C4-2B (cell line): ENCODE measurements around the gene ZNF516.

ENCODE experiments used
- H3K27ac ChIP-seq: fragments of 450-650 bp; 2 replicates; pipeline ENCODE4 v1.5.1; 2017
- ZFX ChIP-seq: fragments of 450-650 bp; IDR thresholded peaks from 2 replicates; pipeline ENCODE4 v1.6.1; 2017
- TF ChIP-seq, protein P1 (sequence below): fragments of 450-650 bp; conservative IDR thresholded peaks from 2 replicates; pipeline ENCODE4 v1.5.1; 2017; ENCODE audit warnings: mild to moderate bottlenecking

ZNF516 gene

DNA sequence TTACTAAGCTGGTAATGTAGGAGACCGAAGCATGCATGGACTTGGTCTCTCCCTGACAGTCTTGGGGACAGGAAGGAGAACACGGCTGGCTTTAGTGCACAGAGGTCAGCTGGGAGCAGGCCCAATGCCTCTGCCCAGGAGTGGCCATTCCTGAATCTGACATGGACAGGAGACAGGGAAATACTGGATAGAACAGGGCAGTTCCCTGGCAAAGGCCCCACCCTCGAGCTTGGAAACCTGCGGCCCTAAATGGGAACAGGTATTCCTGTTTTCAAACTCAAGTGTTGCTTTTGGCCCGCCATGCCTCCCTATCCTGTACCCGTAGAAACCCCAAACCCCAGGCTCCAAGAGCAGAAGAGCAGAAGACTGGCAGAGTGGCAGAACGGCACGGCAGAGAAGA, 107.4 kb downstream of the ZNF516 start:
- no peak for TF ChIP-seq ZFX
- TF ChIP-seq, protein P1, sequence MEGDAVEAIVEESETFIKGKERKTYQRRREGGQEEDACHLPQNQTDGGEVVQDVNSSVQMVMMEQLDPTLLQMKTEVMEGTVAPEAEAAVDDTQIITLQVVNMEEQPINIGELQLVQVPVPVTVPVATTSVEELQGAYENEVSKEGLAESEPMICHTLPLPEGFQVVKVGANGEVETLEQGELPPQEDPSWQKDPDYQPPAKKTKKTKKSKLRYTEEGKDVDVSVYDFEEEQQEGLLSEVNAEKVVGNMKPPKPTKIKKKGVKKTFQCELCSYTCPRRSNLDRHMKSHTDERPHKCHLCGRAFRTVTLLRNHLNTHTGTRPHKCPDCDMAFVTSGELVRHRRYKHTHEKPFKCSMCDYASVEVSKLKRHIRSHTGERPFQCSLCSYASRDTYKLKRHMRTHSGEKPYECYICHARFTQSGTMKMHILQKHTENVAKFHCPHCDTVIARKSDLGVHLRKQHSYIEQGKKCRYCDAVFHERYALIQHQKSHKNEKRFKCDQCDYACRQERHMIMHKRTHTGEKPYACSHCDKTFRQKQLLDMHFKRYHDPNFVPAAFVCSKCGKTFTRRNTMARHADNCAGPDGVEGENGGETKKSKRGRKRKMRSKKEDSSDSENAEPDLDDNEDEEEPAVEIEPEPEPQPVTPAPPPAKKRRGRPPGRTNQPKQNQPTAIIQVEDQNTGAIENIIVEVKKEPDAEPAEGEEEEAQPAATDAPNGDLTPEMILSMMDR = no peak
- no peak overlapping the region for H3K27ac ChIP-seq

DNA sequence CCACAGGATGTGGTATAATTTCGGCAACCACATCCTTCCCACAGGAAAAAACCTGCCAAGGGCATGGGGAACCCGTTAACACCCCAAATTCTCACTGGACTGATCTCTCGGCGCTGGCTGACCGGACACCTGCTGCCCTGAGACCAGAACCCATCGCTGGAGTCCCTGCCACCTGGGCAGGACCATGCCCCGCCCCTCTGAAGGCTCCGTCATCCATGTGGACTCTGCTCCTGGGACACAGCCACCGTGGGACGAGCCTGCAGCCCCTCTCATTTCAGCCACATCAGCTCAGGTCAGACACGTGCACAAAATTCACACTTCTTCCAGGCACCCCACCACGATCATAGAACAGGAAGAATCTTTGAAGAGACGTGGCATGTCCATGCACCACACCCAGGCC, 108.2 kb downstream of the ZNF516 start:
- H3K27ac ChIP-seq = no peak overlapping the region
- no peak for TF ChIP-seq ZFX
- TF ChIP-seq, protein P1 = no peak

DNA sequence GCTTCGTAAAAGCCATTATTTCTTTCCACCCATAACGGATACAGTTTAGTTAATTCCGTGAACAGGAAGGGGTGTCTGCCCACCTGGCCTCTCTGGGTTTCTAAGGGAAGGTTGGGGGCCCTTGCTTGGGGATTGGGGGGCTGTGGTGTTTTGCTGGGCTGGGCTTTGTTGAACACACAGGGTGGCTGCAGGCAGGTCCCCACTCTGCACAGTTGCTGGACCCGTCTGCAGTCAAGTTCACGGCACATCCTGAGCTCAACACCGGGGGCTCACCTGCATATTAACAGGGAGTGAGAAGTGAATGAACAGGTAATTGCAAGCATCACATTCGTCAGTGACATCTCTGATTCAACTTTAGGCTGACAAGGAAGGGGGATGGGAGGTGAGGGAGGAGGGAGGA, 109.0 kb downstream of the ZNF516 start:
- TF ChIP-seq ZFX = no peak
- TF ChIP-seq, protein P1 = no peak
- no peak overlapping the region for H3K27ac ChIP-seq

DNA sequence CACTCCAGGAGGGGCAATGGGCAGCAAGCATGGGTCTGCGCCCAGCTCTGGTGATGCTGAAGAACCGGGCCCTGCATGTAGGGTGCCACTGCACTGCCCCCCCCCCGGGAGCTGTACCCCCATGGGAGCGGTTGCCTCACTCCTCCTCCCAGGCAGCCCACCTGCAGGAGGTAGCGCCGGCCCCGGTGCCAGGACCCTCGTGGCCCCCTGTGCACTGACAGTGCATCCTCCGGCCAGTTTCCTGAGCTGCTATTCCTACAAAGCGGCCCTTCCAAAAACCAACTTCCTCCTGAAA, 109.4 kb downstream of the ZNF516 start:
- TF ChIP-seq ZFX = no peak
- no peak overlapping the region for H3K27ac ChIP-seq

DNA sequence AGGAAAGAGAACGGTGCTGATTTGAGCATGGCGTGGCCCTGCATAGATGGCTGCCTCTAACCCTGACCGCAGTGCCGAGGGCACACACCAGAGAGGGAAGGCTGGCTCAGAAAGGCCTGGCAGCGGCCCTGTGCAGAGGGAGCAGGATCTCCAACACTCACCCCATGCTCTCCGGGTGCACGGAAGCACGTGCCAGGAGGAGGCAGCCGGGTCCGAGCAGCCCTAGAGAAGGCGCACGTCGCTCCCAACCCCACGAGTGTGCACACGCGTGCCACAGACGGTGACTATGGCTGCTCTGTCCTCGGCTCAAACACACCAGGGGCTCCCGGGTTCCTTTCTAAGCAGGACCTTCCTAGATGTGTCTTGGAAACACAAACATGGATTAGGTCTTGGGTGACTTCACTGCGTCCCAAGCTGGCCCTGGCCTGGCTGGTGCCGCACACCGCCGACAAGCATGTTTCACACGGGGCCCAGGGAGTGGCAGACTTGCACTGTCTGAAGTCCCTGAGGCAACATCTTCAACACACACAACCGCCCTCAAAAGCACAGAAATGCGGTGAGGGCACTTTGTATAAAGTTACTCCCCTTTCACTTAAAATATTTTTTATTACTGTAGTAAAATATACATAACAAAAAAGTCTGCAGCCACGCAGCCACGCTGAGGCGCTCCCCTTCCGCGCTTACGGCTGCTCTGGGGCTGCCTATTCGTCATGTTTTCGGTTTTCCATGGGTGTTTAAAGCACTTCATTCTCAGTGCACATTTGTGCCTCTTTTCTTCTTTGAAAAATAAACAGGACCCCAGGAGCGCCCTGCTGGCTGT, 110.0 kb downstream of the ZNF516 start:
- TF ChIP-seq, protein P1 = no peak
- no peak for TF ChIP-seq ZFX
- no peak overlapping the region for H3K27ac ChIP-seq

DNA sequence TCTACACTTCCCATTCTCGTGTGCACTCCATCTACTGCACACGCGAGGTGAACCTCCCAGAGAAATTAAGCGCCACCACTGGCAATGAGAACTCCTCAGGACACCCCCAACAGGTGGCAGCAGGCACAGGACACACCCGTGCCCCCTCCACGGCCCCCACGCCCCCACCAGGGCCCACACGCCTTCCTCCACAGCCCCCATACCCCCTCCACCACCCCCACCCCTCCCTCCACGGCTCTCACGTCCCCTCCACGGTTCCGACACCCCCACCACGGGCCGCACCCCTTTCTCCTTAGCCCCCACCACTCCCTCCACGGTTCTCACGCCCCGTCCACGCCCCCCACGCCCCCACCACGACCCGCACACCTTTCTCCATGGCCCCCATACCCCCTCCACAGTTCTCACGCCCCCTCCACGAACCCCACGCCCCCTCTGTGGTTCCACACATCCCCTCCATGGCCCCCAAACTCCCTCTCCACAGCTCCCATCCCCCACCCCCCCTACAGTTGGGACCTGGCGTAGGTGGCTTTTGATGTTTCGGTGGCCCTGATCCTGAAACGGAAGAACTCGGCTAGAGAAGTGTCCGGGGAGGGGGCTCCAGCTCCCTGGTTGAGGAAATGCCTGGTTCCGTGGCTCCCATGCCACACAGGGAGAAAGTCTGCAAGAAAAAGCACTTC, 110.8 kb downstream of the ZNF516 start:
- TF ChIP-seq ZFX = no peak
- TF ChIP-seq, protein P1 = no peak
- H3K27ac ChIP-seq = no peak overlapping the region

DNA sequence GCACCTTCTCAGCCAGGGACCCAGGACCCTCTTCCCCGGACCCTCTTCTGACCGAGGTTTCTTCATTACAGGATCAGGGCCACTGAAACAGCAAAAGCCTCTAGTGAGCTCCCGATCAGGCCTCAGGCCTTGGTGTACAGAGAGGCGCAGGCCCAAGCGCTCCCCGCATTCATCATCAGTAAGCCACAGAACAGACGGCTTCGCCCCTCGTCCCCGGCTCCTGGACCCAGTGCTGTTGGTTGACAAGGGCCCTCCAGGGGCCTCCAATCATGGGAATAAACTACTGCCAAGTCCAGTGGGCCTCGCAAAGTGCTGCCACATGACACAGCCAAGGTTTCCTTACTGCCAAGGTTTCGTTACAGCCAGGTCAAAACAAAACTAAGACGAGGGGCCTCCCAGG, 111.4 kb downstream of the ZNF516 start:
- TF ChIP-seq, protein P1 = no peak
- TF ChIP-seq ZFX = no peak
- no peak overlapping the region for H3K27ac ChIP-seq
